Limb (tissue), 2 donors: ENCODE results near the gene TSPO2.
A peak's percentile ranks its signal among the peaks of the same experiment; 100 is the strongest.

Experiments
- DNase-seq, 2 donors: peaks; one replicate each; pipeline ENCODE4 v3.0.0-alpha.2; 2016; ENCODE audit errors: extremely low spot score in 2 of 2

The TSPO2 gene

GRCh38 chr6:41049955-41050354 lies 7.7 kb downstream of the TSPO2 start:
- DNase-seq: no peak

GRCh38 chr6:41050536-41050935 lies 8.3 kb downstream of the TSPO2 start:
- no peak for DNase-seq

DNA sequence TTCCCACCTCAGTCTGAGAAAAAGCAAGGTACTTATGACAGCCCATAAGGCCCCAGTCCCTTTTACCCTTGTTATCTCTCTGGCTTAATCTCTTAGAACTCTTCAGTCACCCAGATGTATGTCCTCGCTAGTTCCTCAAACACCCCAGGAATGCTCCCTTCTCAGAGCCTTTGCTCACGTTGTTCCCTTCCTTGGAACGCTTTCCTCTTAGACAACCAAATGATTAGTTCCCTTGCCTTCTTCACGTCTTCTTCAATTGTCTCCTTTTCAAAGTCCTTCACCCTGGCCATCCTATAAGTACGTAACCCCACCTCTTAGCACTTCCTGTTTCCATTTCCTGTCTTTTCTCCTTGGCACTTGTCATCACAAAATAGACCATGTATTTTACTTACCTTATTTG lies 9.6 kb downstream of the TSPO2 start:
- no peak for DNase-seq

DNA sequence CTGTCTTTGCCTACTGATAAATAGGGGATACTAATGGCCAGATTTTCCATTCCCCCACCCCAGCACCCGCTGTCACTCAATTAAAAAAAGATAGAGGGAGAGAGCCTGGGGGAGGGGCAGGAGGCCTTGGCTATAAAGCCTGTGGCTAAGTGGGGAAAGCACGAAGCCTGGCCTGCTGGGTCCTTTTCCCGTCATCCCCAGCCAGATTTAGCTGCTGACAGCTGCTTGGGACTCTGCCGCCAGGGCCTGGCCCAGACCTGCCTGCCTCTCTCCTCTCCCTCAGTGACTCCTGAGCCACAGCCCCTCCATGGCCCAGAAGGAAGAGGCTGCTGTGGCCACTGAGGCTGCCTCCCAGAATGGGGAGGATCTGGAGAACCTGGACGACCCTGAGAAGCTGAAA lies 10.8 kb downstream of the TSPO2 start, which contains the start of gene APOBEC2:
Gene APOBEC2 (plus strand): TSS at position 162 of the 400 bp plus-strand sequence. CDS start 146 bp downstream, at position 308.
- DNase-seq: peak in 1 of 2 donors; percentile 58

GRCh38 chr6:41054511-41054910 lies 12.2 kb downstream of the TSPO2 start:
- DNase-seq: no peak

DNA sequence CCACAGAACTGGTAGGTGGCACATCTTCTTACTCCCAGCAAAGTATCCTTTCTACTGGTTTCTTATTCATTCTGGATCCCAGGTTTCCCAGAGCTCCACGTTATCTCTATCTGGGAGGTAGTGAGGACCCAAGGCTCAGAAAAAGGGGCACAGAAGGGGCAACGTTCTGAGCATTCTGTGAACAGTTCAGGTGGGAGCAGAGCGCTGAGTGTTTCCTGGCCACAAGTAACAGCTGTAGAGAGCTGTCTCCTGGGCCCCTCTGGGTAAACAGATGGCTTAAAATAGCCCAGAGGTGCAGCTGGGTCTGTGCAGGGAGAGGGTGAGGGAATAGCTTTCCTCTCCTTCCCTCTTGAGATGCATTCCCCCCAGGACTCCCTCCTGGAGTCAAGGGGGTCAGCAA lies 12.9 kb downstream of the TSPO2 start:
- DNase-seq: no peak

DNA sequence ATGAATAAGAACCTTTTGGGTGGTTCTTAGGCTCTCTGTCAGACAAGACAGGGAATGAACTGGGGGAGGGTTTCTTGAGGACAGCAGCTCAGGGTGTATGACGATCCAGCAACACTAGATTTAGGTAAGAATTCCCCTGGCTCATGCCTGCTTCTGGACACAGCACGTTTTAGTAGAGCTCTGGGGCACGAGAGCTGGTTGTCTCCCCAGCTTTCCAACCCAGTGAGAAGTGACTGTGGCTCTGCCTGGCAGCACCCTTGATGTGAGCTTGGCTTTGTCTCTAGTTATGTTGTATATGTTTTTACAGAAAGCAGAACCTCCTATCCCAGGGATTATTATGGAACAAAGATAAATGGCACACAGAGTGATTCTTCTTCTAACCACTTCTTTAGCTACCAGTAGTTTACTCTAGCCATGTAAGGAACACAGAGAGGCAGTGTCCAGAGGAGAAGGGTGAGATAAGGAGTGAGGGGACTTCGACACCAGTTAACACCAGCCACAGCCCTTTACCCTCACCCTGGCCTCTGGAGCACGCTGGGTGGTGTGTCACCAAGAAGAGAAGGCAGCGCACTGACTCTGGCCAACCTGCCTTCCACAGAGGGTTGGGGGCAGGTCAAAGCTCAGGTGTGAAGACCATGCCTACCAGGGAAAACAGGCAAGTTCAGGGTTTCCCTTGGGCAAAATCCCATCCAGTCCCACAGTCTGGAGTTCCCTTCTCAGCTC lies 14.7 kb downstream of the TSPO2 start:
- DNase-seq: no peak

GRCh38 chr6:41058783-41059181 lies 16.5 kb downstream of the TSPO2 start:
- no peak for DNase-seq

GRCh38 chr6:41059556-41059955 lies 17.3 kb downstream of the TSPO2 start:
- no peak for DNase-seq

- no peak for DNase-seq
These were observed 19.0 kb downstream of the TSPO2 start for GRCh38 chr6:41061196-41061726.

DNA sequence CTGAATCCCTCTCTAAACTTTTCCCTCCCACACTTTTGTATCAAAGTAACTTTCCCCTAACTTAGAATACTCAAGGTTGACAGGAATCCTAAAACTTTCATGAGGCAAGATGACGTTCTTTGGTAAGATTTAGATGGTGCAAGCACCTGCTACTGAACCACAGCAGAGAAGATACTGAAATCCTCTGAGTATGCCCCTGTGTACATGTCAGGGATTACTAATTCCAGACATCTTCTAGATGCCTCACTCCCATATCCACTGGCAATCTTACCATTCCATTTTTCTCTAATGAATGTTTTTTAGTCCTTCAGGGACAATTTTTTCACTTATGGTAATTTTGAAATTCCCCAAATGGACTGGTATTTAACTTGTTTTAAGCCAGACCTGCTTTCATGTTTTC lies 19.8 kb downstream of the TSPO2 start:
- no peak for DNase-seq

GRCh38 chr6:41063884-41064285 lies 21.6 kb downstream of the TSPO2 start:
- DNase-seq: no peak

DNA sequence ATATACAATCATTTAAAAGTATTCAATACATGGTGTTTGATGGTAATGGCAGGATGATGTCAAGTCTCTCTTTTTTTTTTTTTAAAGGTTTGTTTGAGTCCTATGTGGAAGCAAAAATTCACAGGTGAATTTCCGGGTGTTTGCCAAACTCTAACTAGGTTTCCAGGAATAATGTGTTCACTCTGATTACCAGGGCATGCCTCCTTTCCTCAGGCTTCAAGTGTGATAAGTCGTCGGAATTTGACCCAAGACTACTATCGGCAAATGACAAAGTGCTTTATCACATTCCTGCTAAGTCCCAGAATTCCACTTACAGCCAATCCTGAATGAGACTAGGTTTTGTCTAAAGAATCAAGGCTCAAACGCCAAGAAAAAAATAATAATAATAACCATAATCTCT lies 22.6 kb downstream of the TSPO2 start:
- no peak for DNase-seq

GRCh38 chr6:41065550-41066026 lies 23.3 kb downstream of the TSPO2 start:
- no peak for DNase-seq

DNA sequence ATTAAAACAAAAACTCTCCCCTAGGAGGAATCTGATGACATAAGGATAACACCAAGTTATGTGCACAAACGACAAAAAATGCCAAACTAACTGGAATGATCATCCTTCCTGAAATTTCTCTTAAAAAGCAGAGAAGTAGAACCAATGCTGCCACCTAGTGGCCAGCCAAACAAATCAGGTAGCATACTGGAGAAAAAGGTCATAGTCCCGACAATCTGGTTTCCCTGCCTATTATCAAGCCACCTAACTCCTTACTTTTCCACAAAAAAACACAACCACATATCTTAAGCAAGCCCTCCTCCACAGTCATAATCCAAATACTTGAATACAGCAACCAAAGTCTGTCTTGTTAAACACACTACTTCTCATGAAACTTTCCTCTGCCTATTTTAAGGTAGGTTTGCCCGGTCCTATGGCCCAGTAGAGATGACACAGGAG lies 24.6 kb downstream of the TSPO2 start:
- DNase-seq: peak; percentile 78

DNA sequence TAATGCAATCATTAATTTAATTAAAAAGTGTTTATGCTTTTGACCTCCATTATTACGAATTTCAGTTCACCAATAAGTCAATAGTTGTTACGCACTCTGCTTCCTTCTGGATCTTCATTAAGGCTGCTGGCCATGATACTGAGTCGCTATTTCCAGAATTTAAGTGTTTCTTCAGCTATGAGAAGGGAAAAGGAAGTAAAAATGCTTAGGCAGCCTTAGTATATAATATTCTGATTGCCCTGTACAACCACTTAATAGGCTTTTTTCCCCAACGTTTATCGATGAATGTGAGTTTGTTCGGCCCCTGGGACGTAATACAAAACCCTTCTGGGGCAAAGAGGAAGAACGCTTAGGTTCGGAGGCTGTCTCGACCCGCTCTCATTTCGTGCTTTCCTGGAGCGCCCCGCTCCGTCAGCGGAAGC lies 29.2 kb downstream of the TSPO2 start:
- DNase-seq: peak in 1 of 2 donors; percentile 86

DNA sequence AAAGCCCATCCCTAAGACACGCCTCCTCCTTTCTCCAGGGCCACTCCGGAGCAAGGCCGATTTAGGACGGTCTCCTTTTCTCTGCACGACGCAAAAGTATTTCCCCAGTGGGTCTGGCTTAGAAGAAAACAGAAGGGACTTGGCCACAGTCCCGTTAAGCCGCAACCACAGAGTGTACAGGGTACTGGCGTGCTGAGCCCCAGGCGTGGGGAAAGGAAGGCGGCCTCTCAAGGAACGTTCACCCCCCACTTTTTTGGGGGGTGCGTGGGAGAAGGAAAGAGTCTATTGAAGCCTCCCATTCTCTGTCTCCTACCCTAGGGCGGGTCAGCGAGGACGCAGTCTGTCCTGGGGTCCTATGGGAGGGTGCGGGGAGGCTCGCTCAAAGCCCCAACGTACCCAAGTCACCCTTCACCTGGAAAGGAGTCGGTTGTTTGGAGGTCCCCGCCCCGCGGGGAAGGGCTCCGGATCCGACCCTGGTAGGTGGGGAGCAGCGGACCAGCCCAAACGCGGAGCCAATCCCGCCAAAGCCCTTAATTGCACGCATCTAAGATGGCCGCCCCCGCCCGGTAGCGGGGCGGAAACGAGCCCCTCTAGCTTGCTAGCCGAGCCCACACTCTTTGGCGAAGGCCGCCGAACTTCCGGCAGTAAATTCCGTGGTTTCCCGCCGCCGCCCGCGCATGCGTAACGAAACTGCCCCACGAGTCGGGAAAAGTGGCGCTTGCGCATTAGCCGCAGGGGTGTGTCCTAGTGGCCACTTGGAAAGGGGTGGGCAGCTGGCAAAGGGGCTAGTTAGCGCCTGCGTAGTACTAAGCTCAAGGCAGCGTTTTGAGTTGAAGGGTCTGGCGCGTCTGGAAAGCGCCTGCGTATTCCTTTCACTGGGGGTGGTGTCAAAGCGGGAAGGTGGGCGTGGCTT lies 29.9 kb downstream of the TSPO2 start, which contains the start of gene OARD1:
Gene OARD1 (minus strand): TSS at position 434 of the 913 bp plus-strand sequence. CDS start 722 bp downstream, outside the sequence.
- DNase-seq: peak; percentile 100

DNA sequence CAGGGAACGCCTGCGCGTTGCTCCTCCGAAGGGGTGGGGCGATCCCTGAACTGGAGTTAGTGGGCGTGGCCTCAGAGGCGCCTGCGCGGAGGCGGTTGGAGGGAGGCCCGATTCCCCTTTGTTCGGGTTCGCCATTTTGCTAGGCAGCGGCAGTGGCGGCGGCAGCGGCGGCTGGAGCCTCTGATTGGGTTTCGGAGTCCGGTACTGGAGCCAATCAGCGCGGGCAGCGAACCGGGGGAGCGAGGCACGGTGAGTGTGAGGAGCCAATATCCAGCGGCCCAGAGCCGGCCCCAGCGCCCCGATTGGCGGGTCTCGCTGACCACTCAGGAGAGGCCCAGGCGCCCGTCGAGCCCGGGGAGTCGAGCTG lies 30.6 kb downstream of the TSPO2 start, which contains the start of gene NFYA:
Gene NFYA (plus strand): TSS at position 139 of the 367 bp plus-strand sequence. CDS start 6,116 bp downstream, outside the sequence.
- DNase-seq: no peak

DNA sequence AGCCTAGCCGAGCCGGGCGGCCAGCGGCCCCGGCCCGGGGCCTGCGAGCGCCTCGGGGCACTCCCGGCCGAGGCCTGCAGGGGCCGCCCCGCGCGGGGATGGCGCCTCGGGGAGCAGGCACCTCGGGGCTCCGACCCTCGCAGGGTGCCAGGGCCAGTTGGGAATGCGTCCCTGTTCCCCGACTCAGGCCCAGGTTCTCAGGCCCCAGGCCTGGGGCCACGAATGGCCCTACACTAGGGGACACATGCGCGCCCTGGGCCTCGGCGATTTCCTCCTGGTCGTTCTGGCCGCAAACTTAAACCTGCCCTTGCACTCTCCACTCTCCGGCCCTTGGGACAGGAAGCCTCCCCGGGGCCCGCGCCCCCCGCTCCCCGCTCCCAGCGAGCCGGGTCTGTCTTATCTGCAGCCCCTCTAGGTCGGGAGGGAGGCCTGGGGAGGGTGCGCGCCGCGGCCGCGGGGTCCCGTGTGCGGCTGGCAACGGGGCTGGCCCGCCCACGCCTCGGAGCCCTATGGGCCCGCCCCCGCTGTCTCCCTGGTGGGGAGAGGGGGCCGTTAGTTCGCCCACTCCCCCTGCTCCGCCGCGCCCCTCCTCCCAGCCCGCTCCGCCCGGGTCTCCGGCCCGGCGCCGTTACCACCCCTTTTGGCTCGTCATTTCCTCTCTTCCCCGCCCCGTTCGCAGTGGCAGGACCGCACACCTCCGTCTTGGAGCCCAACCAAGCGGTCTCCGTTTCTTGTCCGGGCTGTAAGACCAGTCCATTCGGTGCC lies 31.1 kb downstream of the TSPO2 start:
- peak; percentile 78 to 93 for DNase-seq

DNA sequence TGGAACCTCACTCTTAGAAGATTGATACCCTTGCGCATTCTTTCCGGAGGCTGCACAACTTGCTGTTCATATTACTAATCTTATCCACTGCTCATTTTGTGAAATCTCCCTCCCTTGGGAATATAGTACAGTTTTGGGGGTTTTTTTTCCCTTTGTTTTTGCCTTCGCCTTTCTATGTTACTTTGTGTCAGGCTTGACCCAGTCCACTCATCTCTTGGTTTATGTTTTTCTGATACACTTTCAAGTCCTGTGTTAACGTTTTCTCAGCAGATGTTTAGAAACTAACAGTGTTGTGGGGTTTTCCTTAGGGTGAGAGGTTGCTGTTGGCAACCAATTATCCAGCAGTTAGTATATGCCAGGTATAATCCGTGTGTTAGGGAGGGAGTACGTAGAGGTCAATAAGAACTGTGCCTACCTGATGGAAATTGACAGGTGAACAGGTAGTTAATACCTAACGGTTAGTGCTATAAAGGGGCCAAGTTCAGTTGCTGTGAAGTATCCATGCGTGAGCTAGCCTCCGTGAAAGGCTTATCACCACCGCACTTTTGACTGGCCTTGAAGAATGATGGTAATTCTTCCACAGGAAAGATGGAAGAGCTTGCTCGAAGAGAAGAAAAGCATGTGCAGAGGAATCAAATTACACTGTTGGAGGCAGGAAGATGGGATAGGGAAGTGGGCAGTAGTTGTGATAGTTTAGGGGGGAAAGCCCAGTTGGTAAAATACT lies 31.9 kb downstream of the TSPO2 start:
- DNase-seq: peak in 1 of 2 donors; percentile 13
